ENCODE results near the gene NUDT17. TPM values are rescaled to one million over a fixed set of nuclear protein-coding genes. Genes with fewer than 3 reads are reported as not detected.

Gene NUDT17, protein sequence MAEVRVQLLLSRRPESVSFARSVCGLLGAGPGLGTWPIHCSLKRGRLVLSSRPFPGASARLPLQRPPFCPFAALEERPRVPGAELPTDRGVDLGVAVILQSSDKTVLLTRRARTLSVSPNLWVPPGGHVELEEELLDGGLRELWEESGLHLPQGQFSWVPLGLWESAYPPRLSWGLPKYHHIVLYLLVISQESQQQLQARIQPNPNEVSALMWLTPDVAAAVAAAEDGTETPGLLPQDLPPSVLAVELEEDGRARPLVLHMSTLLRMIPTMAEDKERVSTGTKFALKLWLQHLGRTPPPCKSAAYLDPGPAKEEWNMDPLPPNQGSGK
- total RNA-seq (2014; rRNA removed) (2.4 and 3.0 TPM in 2 replicates), Bru-seq, nascent RNA (percentile 47 among the genes with signal in this experiment), BruChase-seq, experiment 1, labeled RNA remaining after a 6-hour chase (percentile 87 among the genes with signal in this experiment), BruChase-seq, experiment 2, labeled RNA remaining after a 2-hour chase (percentile 84 among the genes with signal in this experiment)
- long read RNA-seq, partial matches to known transcripts = 1 of 27 reads
- long read RNA-seq, other reads (novel, unspliced or antisense) = 25 of 27 reads

DNA sequence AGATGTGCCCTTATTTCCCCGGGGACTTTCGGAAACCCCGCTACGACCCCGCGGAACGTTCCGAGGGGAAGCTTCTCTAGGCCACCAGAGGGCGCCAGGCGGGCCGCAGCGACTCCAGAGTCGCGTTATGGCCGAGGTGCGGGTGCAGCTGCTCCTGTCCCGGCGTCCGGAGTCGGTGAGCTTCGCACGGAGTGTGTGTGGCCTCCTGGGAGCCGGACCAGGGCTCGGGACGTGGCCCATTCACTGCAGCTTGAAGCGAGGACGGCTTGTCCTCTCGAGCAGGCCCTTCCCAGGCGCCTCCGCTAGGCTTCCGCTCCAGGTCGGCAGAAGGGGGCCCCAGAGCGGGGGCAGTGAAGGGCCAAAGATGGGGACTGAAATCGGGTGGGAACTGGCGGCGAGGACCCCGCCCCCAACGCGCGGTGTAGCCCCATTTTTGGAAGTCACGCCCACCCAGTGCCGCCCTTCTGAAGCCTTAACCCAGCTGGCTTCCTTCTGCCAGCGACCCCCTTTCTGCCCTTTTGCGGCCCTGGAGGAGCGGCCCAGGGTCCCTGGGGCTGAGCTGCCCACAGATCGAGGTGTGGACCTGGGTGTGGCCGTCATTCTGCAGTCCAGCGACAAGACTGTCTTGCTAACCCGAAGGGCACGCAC, at the start of gene NUDT17:
Gene NUDT17 (plus strand): TSS at position 117 of the 648 bp plus-strand sequence. CDS start 11 bp downstream, at position 128.
- Histone ChIP-seq H3K9me3 (ENCODE audit: low read length) (no peaks in the 10 kb centered on the region), H3F3A (ENCODE audit: low read length, unreplicated experiment) (no peaks in the 10 kb centered on the region), H2AFZ (ENCODE audit: low read length) (peak within 1 kb of the TSS; percentile 73), H3K36me3 (ENCODE audit: low read depth, low read length) (peaks cover 38% of the 10 kb centered on the region), H3K27me3 (ENCODE audit: low read length) (no peaks in the 10 kb centered on the region), H3K9ac (ENCODE audit: low read length) (peak within 1 kb of the TSS; percentile 54), H3K79me2 (ENCODE audit: low read length) (no peaks in the 10 kb centered on the region), H3K4me3 (ENCODE audit: low read length) (peak within 1 kb of the TSS; percentile 66), H3K27ac (ENCODE audit: low read length) (no peak within 1 kb of the TSS), H3K9me2 (replicated peaks; ENCODE audit: low read length) (no peaks in the 10 kb centered on the region), H3K4me1 (ENCODE audit: insufficient read depth, low read length) (peaks cover 5% of the 10 kb centered on the region; the same call in 1 of the 2 replicates), H4K20me1 (ENCODE audit: low read length) (no peaks in the 10 kb centered on the region), H3K4me2 (ENCODE audit: low read length) (peak within 1 kb of the TSS; percentile 88)
- DNase-seq (peak; percentile 78), ATAC-seq (peak; percentile 77)
- TF ChIP-seq EZH2phosphoT487 (IDR thresholded peaks at IDR 0.05; ENCODE audit: borderline replicate concordance, low read length) = no peak
- TF ChIP-seq, protein P1, sequence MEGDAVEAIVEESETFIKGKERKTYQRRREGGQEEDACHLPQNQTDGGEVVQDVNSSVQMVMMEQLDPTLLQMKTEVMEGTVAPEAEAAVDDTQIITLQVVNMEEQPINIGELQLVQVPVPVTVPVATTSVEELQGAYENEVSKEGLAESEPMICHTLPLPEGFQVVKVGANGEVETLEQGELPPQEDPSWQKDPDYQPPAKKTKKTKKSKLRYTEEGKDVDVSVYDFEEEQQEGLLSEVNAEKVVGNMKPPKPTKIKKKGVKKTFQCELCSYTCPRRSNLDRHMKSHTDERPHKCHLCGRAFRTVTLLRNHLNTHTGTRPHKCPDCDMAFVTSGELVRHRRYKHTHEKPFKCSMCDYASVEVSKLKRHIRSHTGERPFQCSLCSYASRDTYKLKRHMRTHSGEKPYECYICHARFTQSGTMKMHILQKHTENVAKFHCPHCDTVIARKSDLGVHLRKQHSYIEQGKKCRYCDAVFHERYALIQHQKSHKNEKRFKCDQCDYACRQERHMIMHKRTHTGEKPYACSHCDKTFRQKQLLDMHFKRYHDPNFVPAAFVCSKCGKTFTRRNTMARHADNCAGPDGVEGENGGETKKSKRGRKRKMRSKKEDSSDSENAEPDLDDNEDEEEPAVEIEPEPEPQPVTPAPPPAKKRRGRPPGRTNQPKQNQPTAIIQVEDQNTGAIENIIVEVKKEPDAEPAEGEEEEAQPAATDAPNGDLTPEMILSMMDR (conservative IDR thresholded peaks at IDR 0.05; ENCODE audit: low read depth, low read length) = peak; percentile 98
- no peak for TF ChIP-seq EZH2 (IDR thresholded peaks at IDR 0.05; ENCODE audit: low read length, unreplicated experiment)
- no TSS peak for BruUV-seq (replicated peaks)
- CTCF ChIA-PET = interaction anchor here (0.6 to 3.3 kb wide), 5 partner anchors 14 to 166 kb away, joined by 3 to 29 read pairs (median 10); partner anchors contain the start of genes LIX1L and PIAS3
- intact Hi-C loops (cut with micrococcal nuclease) = loop anchor here (1.0 kb wide), 2 partner anchors 46 to 168 kb away; no protein-coding TSS in a partner anchor
- POLR2A ChIA-PET (ENCODE audit: unreplicated experiment) = interaction anchor here (0.6 to 1.1 kb wide), 2 partner anchors 21 to 74 kb away, joined by 3 to 7 read pairs; partner anchors contain the start of genes POLR3C and RNF115

DNA sequence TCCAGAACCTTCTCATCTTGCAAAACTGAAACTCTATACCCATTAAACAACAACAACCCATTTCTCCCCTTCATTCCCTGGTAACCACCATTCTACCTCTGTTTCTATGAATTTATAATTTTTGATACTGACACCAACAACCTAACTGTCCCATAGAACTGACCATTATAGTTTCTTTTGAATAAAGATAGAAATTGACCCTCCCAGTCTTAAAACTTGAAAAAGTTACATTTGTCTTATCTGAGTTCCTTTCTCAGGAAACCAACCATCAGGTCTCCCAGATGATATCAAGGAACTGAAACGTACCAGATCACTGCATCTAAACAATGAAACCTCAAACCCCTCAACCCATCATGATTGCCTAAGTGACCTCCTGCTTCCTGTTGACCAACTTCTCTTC, 48.7 kb upstream of the NUDT17 start:
- H3K9me2 ChIP-seq (replicated peaks; ENCODE audit: low read length) = no peaks in the 10 kb centered on the region
- TF ChIP-seq, protein P1 (conservative IDR thresholded peaks at IDR 0.05; ENCODE audit: low read depth, low read length) = no peak
- TF ChIP-seq EZH2phosphoT487 (IDR thresholded peaks at IDR 0.05; ENCODE audit: borderline replicate concordance, low read length) (no peak), EZH2 (IDR thresholded peaks at IDR 0.05; ENCODE audit: low read length, unreplicated experiment) (no peak)
- no peak for ATAC-seq
- H3K4me3 ChIP-seq (ENCODE audit: low read length) = no peak overlapping the region
- ChIA-PET CTCF (no interaction called here), POLR2A (ENCODE audit: unreplicated experiment) (no interaction called here)
- H3K4me1 ChIP-seq (ENCODE audit: insufficient read depth, low read length) = peaks cover under 1% of the 10 kb centered on the region
- H2AFZ ChIP-seq (ENCODE audit: low read length) = no peak overlapping the region
- H3F3A ChIP-seq (ENCODE audit: low read length, unreplicated experiment) = no peaks in the 10 kb centered on the region
- H3K27ac ChIP-seq (ENCODE audit: low read length) = no peak overlapping the region
- no peak overlapping the region for H3K4me2 ChIP-seq (ENCODE audit: low read length)
- peaks cover 27% of the 10 kb centered on the region for H3K36me3 ChIP-seq (ENCODE audit: low read depth, low read length)
- no peaks in the 10 kb centered on the region for H3K27me3 ChIP-seq (ENCODE audit: low read length)
- H3K79me2 ChIP-seq (ENCODE audit: low read length) = peaks cover 37% of the 10 kb centered on the region
- no peak for DNase-seq
- no peak overlapping the region for H3K9ac ChIP-seq (ENCODE audit: low read length)
- BruUV-seq (replicated peaks) = no TSS peak
- no peaks in the 10 kb centered on the region for H4K20me1 ChIP-seq (ENCODE audit: low read length)
- intact Hi-C loops (cut with micrococcal nuclease) = no loop called here
- H3K9me3 ChIP-seq (ENCODE audit: low read length) = peaks cover 19% of the 10 kb centered on the region
